ENCODE measurements around the gene AKT2.
A peak's percentile ranks its signal among the peaks of the same experiment; 100 is the strongest.

Gene AKT2

GRCh38 chr19:40242480-40242879, 42.7 kb downstream of the AKT2 start:
- Histone ChIP-seq H3K4me3 (ENCODE audit: low read depth, low read length) (no peak overlapping the region), H3K14ac (ENCODE audit: low read length) (no peak overlapping the region), H3K18ac (ENCODE audit: low read length) (no peak overlapping the region), H3K23ac (ENCODE audit: low read length) (no peak overlapping the region), H4K12ac (ENCODE audit: low read depth, low read length) (no peak overlapping the region), H2AK5ac (ENCODE audit: low read length) (no peak overlapping the region), H2BK5ac (ENCODE audit: low read depth, low read length, poor library complexity) (no peak overlapping the region), H3K27me3 (ENCODE audit: insufficient read depth, low read length) (no peaks in the 10 kb centered on the region), H3K27ac (ENCODE audit: low read depth, low read length) (no peak overlapping the region), H3K36me3 (ENCODE audit: control insufficient read depth in 1 of 2, insufficient read depth in 2 of 2, low read length in 2 of 2) (peaks cover 46 to 47% of the 10 kb centered on the region in 2 experiments), H4K8ac (ENCODE audit: low read depth, low read length) (no peak overlapping the region), H3K4me1 (ENCODE audit: control insufficient read depth in 1 of 2, insufficient read depth in 2 of 2, low read length in 2 of 2) (no peaks in the 10 kb centered on the region), H2BK120ac (ENCODE audit: insufficient read depth, low read length, poor library complexity) (no peak overlapping the region), H3K9ac (ENCODE audit: low read length) (no peak overlapping the region), H4K91ac (ENCODE audit: low read depth, low read length) (no peak overlapping the region), H3K79me2 (ENCODE audit: control insufficient read depth, insufficient read depth, low read length, poor library complexity) (no peaks in the 10 kb centered on the region), H3K4me2 (ENCODE audit: low read length) (no peak overlapping the region), H2BK12ac (ENCODE audit: low read length) (no peak overlapping the region), H2AFZ (ENCODE audit: insufficient read depth, low read length, poor library complexity) (no peak overlapping the region), H3K9me3 (ENCODE audit: insufficient read depth, low read depth, low read length) (no peaks in the 10 kb centered on the region), H3K79me1 (ENCODE audit: low read length) (no peaks in the 10 kb centered on the region), H3K4ac (ENCODE audit: low read depth, low read length) (no peak overlapping the region)
- no peak for DNase-seq
- WGBS (ENCODE audit: extremely low coverage, insufficient coverage, insufficient read length), result no CpG with 5 or more reads among the region's 12 CpGs

DNA sequence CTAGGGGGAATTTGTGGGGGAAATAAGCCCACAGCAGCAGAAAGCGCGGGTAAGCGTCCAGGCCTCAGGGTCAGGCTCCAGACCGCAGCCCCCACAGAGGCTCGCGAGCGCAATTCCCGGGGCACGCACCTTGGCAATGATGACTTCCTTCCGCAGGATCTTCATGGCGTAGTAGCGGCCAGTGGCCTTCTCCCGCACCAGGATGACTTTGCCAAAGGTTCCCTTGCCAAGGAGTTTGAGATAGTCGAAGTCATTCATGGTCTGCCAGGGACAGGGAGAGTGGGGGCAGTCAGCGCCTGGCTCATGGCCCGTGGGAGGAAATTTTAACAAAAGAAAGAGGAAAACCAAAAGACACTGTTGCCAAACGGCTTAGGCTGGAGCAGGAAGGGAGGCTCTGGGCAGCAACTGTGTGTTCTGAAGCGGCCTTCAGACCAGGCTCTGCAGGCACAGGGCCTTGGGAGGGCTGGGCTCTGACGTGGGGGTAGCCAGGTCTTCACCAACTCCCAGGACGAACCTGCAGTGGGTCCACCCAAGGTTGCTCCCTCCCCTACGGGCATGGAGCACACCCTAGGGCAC, 43.2 kb downstream of the AKT2 start:
- Histone ChIP-seq H3K4me1 (ENCODE audit: control insufficient read depth in 1 of 2, insufficient read depth in 2 of 2, low read length in 2 of 2) (no peaks in the 10 kb centered on the region), H4K91ac (ENCODE audit: low read depth, low read length) (no peak overlapping the region), H3K18ac (ENCODE audit: low read length) (no peak overlapping the region)

GRCh38 chr19:40241125-40241808, 43.9 kb downstream of the AKT2 start:
- H2AFZ ChIP-seq (ENCODE audit: insufficient read depth, low read length, poor library complexity), result no peak overlapping the region
- H3K79me1 ChIP-seq (ENCODE audit: low read length), result no peaks in the 10 kb centered on the region
- no peak overlapping the region for H3K9ac ChIP-seq (ENCODE audit: low read length)
- no peak overlapping the region for H2AK5ac ChIP-seq (ENCODE audit: low read length)
- H3K27ac ChIP-seq (ENCODE audit: low read depth, low read length), result no peak overlapping the region
- H3K4me2 ChIP-seq (ENCODE audit: low read length), result no peak overlapping the region
- H3K9me3 ChIP-seq (ENCODE audit: insufficient read depth, low read depth, low read length), result no peaks in the 10 kb centered on the region
- no peak overlapping the region for H3K18ac ChIP-seq (ENCODE audit: low read length)
- no peak overlapping the region for H4K12ac ChIP-seq (ENCODE audit: low read depth, low read length)
- no peak overlapping the region for H3K23ac ChIP-seq (ENCODE audit: low read length)
- no peak overlapping the region for H4K8ac ChIP-seq (ENCODE audit: low read depth, low read length)
- H3K14ac ChIP-seq (ENCODE audit: low read length), result no peak overlapping the region
- H3K79me2 ChIP-seq (ENCODE audit: control insufficient read depth, insufficient read depth, low read length, poor library complexity), result no peaks in the 10 kb centered on the region
- H3K36me3 ChIP-seq (ENCODE audit: control insufficient read depth in 1 of 2, insufficient read depth in 2 of 2, low read length in 2 of 2), result peaks cover 52 to 53% of the 10 kb centered on the region in 2 experiments
- H3K27me3 ChIP-seq (ENCODE audit: insufficient read depth, low read length), result no peaks in the 10 kb centered on the region
- no peak overlapping the region for H2BK120ac ChIP-seq (ENCODE audit: insufficient read depth, low read length, poor library complexity)
- H2BK12ac ChIP-seq (ENCODE audit: low read length), result no peak overlapping the region
- no peak for DNase-seq
- H3K4me1 ChIP-seq (ENCODE audit: control insufficient read depth in 1 of 2, insufficient read depth in 2 of 2, low read length in 2 of 2), result no peaks in the 10 kb centered on the region
- no peak overlapping the region for H4K91ac ChIP-seq (ENCODE audit: low read depth, low read length)
- no peak overlapping the region for H3K4ac ChIP-seq (ENCODE audit: low read depth, low read length)
- no CpG with 5 or more reads among the region's 12 CpGs for WGBS (ENCODE audit: extremely low coverage, insufficient coverage, insufficient read length)
- no peak overlapping the region for H2BK5ac ChIP-seq (ENCODE audit: low read depth, low read length, poor library complexity)
- no peak overlapping the region for H3K4me3 ChIP-seq (ENCODE audit: low read depth, low read length)

More for the DNA sequence above, 43.2 kb downstream of the AKT2 start:
- H3K4me2 ChIP-seq (ENCODE audit: low read length), result no peak overlapping the region
- H2BK12ac ChIP-seq (ENCODE audit: low read length), result no peak overlapping the region
- no peak overlapping the region for H3K27ac ChIP-seq (ENCODE audit: low read depth, low read length)
- no peak overlapping the region for H3K9ac ChIP-seq (ENCODE audit: low read length)
- no peaks in the 10 kb centered on the region for H3K79me1 ChIP-seq (ENCODE audit: low read length)
- H3K4ac ChIP-seq (ENCODE audit: low read depth, low read length), result no peak overlapping the region
- H3K4me3 ChIP-seq (ENCODE audit: low read depth, low read length), result no peak overlapping the region
- H3K27me3 ChIP-seq (ENCODE audit: insufficient read depth, low read length), result no peaks in the 10 kb centered on the region
- DNase-seq, result no peak
- H3K9me3 ChIP-seq (ENCODE audit: insufficient read depth, low read depth, low read length), result no peaks in the 10 kb centered on the region
- no CpG with 5 or more reads among the region's 21 CpGs for WGBS (ENCODE audit: extremely low coverage, insufficient coverage, insufficient read length)
- H3K23ac ChIP-seq (ENCODE audit: low read length), result no peak overlapping the region
- no peak overlapping the region for H2AK5ac ChIP-seq (ENCODE audit: low read length)
- H2AFZ ChIP-seq (ENCODE audit: insufficient read depth, low read length, poor library complexity), result no peak overlapping the region
- no peak overlapping the region for H4K12ac ChIP-seq (ENCODE audit: low read depth, low read length)
- no peaks in the 10 kb centered on the region for H3K79me2 ChIP-seq (ENCODE audit: control insufficient read depth, insufficient read depth, low read length, poor library complexity)
- no peak overlapping the region for H3K14ac ChIP-seq (ENCODE audit: low read length)
- H3K36me3 ChIP-seq (ENCODE audit: control insufficient read depth in 1 of 2, insufficient read depth in 2 of 2, low read length in 2 of 2), result peaks cover 49 to 51% of the 10 kb centered on the region in 2 experiments
- H4K8ac ChIP-seq (ENCODE audit: low read depth, low read length), result no peak overlapping the region
- H2BK120ac ChIP-seq (ENCODE audit: insufficient read depth, low read length, poor library complexity), result no peak overlapping the region
- no peak overlapping the region for H2BK5ac ChIP-seq (ENCODE audit: low read depth, low read length, poor library complexity)

GRCh38 chr19:40240332-40240731, 44.8 kb downstream of the AKT2 start:
- WGBS (ENCODE audit: extremely low coverage, insufficient coverage, insufficient read length), result no CpG with 5 or more reads among the region's 6 CpGs
- no peak overlapping the region for H4K12ac ChIP-seq (ENCODE audit: low read depth, low read length)
- no peak overlapping the region for H3K23ac ChIP-seq (ENCODE audit: low read length)

More at GRCh38 chr19:40240332-40240731, 44.8 kb downstream of the AKT2 start:
- no peak overlapping the region for H2AK5ac ChIP-seq (ENCODE audit: low read length)
- no peak overlapping the region for H3K9ac ChIP-seq (ENCODE audit: low read length)
- H2AFZ ChIP-seq (ENCODE audit: insufficient read depth, low read length, poor library complexity), result no peak overlapping the region
- no peak overlapping the region for H4K8ac ChIP-seq (ENCODE audit: low read depth, low read length)
- no peak overlapping the region for H2BK12ac ChIP-seq (ENCODE audit: low read length)
- peak overlapping the region; percentile 4 for H3K4me3 ChIP-seq (ENCODE audit: low read depth, low read length)
- H3K79me1 ChIP-seq (ENCODE audit: low read length), result no peaks in the 10 kb centered on the region
- H3K36me3 ChIP-seq (ENCODE audit: control insufficient read depth in 1 of 2, insufficient read depth in 2 of 2, low read length in 2 of 2), result peaks cover 59 to 62% of the 10 kb centered on the region in 2 experiments
- no peak overlapping the region for H3K27ac ChIP-seq (ENCODE audit: low read depth, low read length)
- H3K14ac ChIP-seq (ENCODE audit: low read length), result no peak overlapping the region
- H4K91ac ChIP-seq (ENCODE audit: low read depth, low read length), result no peak overlapping the region
- no peaks in the 10 kb centered on the region for H3K9me3 ChIP-seq (ENCODE audit: insufficient read depth, low read depth, low read length)
- H3K4ac ChIP-seq (ENCODE audit: low read depth, low read length), result no peak overlapping the region
- H3K4me1 ChIP-seq (ENCODE audit: control insufficient read depth in 1 of 2, insufficient read depth in 2 of 2, low read length in 2 of 2), result no peaks in the 10 kb centered on the region
- no peak overlapping the region for H3K18ac ChIP-seq (ENCODE audit: low read length)
- no peaks in the 10 kb centered on the region for H3K79me2 ChIP-seq (ENCODE audit: control insufficient read depth, insufficient read depth, low read length, poor library complexity)
- no peaks in the 10 kb centered on the region for H3K27me3 ChIP-seq (ENCODE audit: insufficient read depth, low read length)
- no peak for DNase-seq
- H3K4me2 ChIP-seq (ENCODE audit: low read length), result no peak overlapping the region
- no peak overlapping the region for H2BK5ac ChIP-seq (ENCODE audit: low read depth, low read length, poor library complexity)
- H2BK120ac ChIP-seq (ENCODE audit: insufficient read depth, low read length, poor library complexity), result no peak overlapping the region

All from trophoblast cell (in vitro differentiated cells and primary cell).